Measurements from ENCODE around the gene ENAH. TPM values are rescaled to one million over a fixed set of nuclear protein-coding genes. Genes with fewer than 3 reads are reported as not detected.
A peak's percentile ranks its signal among the peaks of the same experiment; 100 is the strongest.

The ENAH gene
- total RNA-seq, 4 donors from 2014 or later: 8.6 to 42.5 (median 35.9) TPM

DNA sequence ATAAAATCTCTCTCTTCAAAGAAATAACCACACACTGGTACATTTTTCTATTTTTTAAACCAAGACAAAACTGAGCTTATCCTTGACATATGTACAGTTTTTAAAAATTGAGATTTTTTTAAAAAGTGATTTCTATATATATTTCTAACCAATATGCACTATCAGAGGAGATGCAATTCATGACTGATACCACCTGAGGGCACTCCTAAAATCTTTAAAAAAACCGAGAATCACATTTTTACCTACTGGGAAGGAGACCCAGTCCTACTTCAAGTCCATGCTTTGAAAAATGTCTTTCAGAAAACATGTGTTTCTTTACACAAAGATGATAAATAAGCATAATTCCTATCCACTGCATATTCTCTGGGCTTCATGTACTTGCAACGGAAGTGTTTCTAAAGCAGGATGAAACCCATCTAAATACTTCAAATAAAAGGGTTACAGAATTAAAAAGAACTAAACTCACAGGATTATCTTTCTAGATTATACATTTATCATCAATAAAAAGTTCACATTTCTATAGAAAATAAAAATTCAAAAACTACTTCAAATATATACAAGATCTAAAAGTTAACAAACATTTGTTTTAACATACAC is 98.6 kb downstream of the ENAH start:
- TF ChIP-seq, protein P1, sequence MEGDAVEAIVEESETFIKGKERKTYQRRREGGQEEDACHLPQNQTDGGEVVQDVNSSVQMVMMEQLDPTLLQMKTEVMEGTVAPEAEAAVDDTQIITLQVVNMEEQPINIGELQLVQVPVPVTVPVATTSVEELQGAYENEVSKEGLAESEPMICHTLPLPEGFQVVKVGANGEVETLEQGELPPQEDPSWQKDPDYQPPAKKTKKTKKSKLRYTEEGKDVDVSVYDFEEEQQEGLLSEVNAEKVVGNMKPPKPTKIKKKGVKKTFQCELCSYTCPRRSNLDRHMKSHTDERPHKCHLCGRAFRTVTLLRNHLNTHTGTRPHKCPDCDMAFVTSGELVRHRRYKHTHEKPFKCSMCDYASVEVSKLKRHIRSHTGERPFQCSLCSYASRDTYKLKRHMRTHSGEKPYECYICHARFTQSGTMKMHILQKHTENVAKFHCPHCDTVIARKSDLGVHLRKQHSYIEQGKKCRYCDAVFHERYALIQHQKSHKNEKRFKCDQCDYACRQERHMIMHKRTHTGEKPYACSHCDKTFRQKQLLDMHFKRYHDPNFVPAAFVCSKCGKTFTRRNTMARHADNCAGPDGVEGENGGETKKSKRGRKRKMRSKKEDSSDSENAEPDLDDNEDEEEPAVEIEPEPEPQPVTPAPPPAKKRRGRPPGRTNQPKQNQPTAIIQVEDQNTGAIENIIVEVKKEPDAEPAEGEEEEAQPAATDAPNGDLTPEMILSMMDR (IDR thresholded peaks at IDR 0.05): peak in 5 of 6 experiments; percentile 43 to 63 (median 60)
- no peak for TF ChIP-seq POLR2A (IDR thresholded peaks at IDR 0.05)
- no peak for DNase-seq
- intact Hi-C loops (cut with DNase I): no loop called here

DNA sequence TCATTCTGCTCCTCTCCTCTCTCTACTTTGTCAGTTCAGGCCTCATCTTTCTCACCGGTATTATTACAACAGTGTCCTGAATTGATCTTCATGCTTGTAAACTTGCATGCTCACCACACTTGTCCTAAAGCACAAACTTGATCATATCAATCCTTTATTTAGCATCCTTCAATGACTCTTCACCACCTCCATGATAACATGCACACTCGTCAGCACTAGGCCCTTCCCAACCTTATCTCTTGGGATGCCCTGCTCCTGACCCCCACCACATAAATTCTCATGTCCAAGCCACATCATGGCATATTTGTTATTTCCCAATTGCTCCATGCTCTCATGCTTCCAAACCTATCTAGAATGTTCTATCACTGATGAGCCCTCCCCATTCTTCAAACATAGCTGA is 103.1 kb downstream of the ENAH start:
- H3K36me3 ChIP-seq: no peaks in the 10 kb centered on the region

More for the DNA sequence above, 98.6 kb downstream of the ENAH start:
- no peak overlapping the region for H3K27ac ChIP-seq
- 28 to 43% methylated on average over 2 of the region's 2 CpGs for WGBS, 2 donors
- no peak overlapping the region for H3K4me3 ChIP-seq
- peaks cover 0 to 4% (median 0%) of the 10 kb centered on the region in 3 donors for H3K36me3 ChIP-seq
- H3K4me1 ChIP-seq: no peaks in the 10 kb centered on the region
- H3K9me3 ChIP-seq: no peaks in the 10 kb centered on the region
- no peaks in the 10 kb centered on the region for H3K27me3 ChIP-seq

DNA sequence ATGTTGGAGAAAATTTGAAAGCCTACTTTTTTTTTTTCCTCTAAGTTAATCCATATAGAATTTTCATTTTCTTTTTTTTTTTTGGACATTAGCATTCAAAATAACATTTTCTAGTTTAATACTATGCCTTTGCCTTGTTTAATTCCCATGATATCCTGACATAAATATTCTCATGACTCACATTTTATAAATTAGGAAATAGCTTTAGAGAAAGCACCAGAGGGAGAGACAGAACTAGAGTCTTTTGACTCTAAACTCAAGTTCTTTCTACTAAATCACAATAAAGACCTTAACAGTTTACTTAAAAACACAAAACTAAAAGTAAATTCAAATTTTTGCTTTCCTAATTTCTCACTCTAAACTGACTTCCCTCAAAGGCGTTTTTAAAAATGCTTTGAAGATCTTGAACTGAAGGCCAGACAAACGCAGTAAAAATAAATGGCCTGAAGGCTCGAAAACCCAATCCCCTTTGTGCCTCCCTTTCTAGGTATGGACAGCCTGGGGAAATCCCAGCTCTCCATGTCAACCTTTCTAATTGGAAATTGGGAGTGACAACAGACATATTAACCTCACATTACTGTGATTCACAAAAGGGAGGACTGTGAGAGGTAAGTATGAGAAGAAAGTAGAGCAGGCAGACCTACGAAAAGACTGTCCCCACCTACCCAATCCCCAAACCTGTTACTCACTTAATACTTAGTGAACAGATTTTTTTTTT is 104.6 kb downstream of the ENAH start:
- Histone ChIP-seq H3K36me3 (no peaks in the 10 kb centered on the region), H3K9me3 (no peaks in the 10 kb centered on the region), H3K4me1 (peaks cover 0 to 9% (median 0%) of the 10 kb centered on the region in 3 donors), H3K27me3 (no peaks in the 10 kb centered on the region), H3K4me3 (no peak overlapping the region), H3K27ac (no peak overlapping the region)
- no peak for TF ChIP-seq POLR2A (IDR thresholded peaks at IDR 0.05)
- TF ChIP-seq, protein P1 (IDR thresholded peaks at IDR 0.05): no peak
- no peak for DNase-seq
- 68 to 79% methylated on average over 4 of the region's 4 CpGs for WGBS, 2 donors
- intact Hi-C loops (cut with DNase I): no loop called here

More for the DNA sequence above, 103.1 kb downstream of the ENAH start:
- TF ChIP-seq POLR2A (IDR thresholded peaks at IDR 0.05): no peak
- TF ChIP-seq, protein P1 (IDR thresholded peaks at IDR 0.05): no peak
- Histone ChIP-seq H3K9me3 (no peaks in the 10 kb centered on the region), H3K27ac (no peak overlapping the region), H3K27me3 (no peaks in the 10 kb centered on the region), H3K4me1 (no peaks in the 10 kb centered on the region), H3K4me3 (no peak overlapping the region)
- intact Hi-C loops (cut with DNase I): no loop called here
- DNase-seq: no peak
- WGBS, 2 donors: 87% methylated on average over 2 of the region's 2 CpGs

DNA sequence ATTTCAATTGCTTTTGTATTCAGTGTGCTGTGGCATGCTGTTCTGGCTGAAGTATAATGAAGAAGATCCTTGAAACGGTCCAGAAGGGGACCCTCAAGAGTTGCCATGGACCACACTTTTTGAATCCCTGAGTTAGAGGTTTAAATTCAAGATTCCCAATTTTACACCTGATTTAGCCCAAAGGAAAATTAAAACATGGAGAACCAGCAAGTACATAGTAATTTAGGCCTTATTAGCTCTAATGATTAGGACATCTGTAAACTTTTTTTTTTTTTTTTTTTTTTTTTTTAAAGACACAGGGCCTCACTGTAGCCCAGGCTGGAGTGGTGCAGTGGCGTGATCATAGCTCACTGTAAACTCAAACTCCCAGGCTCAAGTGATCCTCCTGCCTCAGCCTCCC is 107.3 kb downstream of the ENAH start:
- no peak overlapping the region for H3K4me3 ChIP-seq
- H3K4me1 ChIP-seq: peaks cover 0 to 9% (median 0%) of the 10 kb centered on the region in 3 donors
- intact Hi-C loops (cut with DNase I): no loop called here
- no peaks in the 10 kb centered on the region for H3K9me3 ChIP-seq
- TF ChIP-seq, protein P1 (IDR thresholded peaks at IDR 0.05): no peak
- no peak for TF ChIP-seq POLR2A (IDR thresholded peaks at IDR 0.05)
- DNase-seq: no peak
- H3K36me3 ChIP-seq: no peaks in the 10 kb centered on the region
- H3K27ac ChIP-seq: no peak overlapping the region
- 75 to 82% methylated on average over 2 of the region's 2 CpGs for WGBS, 2 donors
- H3K27me3 ChIP-seq: no peaks in the 10 kb centered on the region

DNA sequence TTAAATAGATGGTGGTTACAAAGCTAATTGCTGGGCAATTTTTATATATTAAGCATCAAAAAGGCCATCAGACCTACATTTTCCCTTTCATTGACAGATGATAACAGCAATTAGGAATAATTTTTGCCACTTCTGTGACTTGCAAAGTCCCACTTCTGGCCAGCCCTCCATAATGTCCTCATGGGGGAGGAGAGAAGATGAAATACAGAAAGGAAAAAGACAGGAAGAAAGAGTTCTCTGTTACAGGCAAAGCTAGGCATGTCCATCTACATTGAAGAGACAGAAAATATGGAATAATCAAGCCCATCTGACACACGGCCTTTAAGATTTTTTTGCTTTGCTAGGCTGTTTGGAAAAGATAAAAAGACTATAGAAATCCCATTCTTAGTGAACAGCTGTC is 108.0 kb downstream of the ENAH start:
- H3K4me3 ChIP-seq: no peak overlapping the region
- 67 to 68% methylated on average over 1 of the region's 1 CpG for WGBS, 2 donors
- no peaks in the 10 kb centered on the region for H3K36me3 ChIP-seq
- intact Hi-C loops (cut with DNase I): no loop called here
- no peak for DNase-seq
- H3K27me3 ChIP-seq: no peaks in the 10 kb centered on the region
- H3K9me3 ChIP-seq: no peaks in the 10 kb centered on the region
- H3K27ac ChIP-seq: no peak overlapping the region
- peaks cover 0 to 9% (median 0%) of the 10 kb centered on the region in 3 donors for H3K4me1 ChIP-seq
- no peak for TF ChIP-seq POLR2A (IDR thresholded peaks at IDR 0.05)
- TF ChIP-seq, protein P1 (IDR thresholded peaks at IDR 0.05): no peak

All from esophagus squamous epithelium (tissue), 5 donors.